ENCODE data around the gene STRA6.

DNA sequence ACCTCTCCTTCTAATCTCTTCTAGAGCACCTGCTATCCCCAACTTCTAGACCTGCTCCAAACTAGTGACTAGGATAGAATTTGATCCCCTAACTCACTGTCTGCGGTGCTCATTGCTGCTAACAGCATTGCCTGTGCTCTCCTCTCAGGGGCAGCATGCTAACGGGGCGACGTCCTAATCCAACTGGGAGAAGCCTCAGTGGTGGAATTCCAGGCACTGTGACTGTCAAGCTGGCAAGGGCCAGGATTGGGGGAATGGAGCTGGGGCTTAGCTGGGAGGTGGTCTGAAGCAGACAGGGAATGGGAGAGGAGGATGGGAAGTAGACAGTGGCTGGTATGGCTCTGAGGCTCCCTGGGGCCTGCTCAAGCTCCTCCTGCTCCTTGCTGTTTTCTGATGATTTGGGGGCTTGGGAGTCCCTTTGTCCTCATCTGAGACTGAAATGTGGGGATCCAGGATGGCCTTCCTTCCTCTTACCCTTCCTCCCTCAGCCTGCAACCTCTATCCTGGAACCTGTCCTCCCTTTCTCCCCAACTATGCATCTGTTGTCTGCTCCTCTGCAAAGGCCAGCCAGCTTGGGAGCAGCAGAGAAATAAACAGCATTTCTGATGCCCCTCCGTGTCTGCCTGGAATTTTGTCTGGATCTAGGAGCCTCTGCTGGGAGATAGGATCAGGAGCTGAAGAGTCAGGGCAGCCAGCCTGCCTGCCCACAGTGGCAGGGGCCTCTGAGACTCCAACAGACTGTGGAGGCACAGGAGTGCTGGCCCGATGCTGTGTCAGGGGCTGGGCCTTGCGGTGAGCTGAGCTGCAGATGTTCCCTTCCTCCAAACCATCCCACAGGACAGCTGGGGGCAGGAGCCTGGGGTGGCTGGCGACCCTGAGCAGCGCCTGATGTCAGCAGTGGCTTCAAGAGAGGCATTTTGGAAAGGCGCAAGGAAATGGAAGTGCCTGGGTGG is 26.0 kb downstream of the STRA6 start:
- TF ChIP-seq, protein P1, sequence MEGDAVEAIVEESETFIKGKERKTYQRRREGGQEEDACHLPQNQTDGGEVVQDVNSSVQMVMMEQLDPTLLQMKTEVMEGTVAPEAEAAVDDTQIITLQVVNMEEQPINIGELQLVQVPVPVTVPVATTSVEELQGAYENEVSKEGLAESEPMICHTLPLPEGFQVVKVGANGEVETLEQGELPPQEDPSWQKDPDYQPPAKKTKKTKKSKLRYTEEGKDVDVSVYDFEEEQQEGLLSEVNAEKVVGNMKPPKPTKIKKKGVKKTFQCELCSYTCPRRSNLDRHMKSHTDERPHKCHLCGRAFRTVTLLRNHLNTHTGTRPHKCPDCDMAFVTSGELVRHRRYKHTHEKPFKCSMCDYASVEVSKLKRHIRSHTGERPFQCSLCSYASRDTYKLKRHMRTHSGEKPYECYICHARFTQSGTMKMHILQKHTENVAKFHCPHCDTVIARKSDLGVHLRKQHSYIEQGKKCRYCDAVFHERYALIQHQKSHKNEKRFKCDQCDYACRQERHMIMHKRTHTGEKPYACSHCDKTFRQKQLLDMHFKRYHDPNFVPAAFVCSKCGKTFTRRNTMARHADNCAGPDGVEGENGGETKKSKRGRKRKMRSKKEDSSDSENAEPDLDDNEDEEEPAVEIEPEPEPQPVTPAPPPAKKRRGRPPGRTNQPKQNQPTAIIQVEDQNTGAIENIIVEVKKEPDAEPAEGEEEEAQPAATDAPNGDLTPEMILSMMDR (IDR thresholded peaks at IDR 0.05), result no peak
- no peak for TF ChIP-seq POLR2AphosphoS5 (IDR thresholded peaks at IDR 0.05)
- TF ChIP-seq POLR2A (IDR thresholded peaks at IDR 0.05), result no peak
- TF ChIP-seq EP300 (IDR thresholded peaks at IDR 0.05), result no peak
